HG03439 (cell line): ENCODE measurements around the gene CREM.
"Not testable (repeated sequence)": the region's sequence is repeated elsewhere in the genome, so short reads cannot be mapped to it uniquely, and the experiment has no call there.

Experiments used
- ATAC-seq: cut with Tn5 transposase; IDR thresholded peaks from one replicate; pipeline ENCODE4 v1.9.1; 2021; ENCODE audit warnings: mild to moderate bottlenecking, moderate library complexity; ENCODE audit not compliant: unreplicated experiment

The CREM gene

DNA sequence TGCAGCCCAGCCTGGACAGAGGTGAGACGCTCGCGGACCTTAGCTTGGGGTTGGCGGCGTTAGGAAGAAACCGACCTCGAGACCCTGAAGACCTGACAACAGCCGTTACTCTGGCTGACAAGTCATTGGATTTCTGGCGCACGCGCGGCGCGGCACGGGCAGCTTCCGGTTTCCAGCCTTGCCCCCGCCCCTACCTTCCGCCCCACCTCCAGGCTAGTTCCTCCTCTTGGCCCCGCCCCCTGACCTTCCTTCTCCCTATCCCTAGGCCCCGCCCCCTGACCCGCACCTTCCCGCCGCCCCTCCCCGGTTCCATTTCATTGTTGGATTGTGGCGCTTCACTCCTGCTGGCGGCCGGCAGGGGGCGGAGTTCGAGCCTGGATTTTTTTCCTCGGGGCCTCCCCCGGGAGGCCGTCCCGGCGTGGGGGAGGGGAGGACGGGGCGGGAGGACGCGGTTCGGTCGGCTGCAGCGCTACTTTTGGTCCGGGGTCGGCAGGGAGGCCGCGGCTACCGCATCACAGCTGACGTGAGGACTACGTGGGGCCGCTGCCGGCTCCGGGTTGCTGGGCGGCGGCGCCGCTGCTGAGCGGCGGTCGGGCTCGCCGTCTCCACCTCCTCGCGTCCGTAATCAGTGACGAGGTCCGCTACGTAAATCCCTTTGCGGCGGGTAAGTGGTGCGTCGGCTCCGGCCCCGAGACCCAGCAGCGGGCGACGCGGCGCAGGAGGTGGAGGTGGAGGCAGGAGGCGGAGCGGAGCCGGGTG is at the start of gene CREM:
TSS of gene CREM (plus strand) at position 317 of the 759 bp plus-strand sequence. CDS start 10,990 bp downstream, outside the sequence.
- ATAC-seq = peak; percentile 81

DNA sequence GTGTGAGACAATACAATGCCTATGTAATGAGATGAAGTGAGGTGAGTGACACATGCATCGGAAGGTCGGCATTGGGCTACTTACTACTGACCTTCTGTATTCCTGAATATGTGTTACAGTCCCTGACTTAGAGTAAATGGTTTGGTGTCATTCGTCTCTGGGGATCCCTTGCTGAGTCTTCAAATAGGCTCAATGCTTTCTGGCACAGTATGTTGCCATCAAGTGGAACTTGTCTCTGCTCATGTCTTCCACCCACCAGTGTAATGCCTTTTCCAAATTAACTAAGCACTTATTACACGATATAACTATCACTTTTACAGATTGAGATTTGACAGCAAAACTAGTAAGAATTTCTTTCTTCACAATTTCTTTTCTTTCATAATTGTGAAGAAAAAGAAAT is 47.4 kb upstream of the CREM start:
- ATAC-seq = no peak

DNA sequence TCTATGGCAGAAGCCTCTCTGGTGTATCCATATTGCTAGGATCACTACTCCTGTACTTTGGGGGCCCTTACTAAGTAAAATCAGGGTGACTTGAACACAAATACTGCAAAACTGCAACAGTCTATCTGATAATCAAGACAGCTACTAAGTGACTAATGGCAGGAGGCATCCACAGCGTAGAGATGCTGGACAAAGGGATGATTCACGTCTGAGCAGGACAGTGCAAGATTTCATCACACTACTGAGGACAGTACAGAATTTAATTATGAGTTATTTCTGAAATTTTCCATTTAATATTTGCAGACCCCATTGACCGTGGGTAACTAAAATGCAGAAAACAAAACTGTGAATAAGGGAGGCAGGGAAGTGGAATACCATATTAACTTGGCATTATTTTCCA is 46.9 kb upstream of the CREM start:
- ATAC-seq = no peak

DNA sequence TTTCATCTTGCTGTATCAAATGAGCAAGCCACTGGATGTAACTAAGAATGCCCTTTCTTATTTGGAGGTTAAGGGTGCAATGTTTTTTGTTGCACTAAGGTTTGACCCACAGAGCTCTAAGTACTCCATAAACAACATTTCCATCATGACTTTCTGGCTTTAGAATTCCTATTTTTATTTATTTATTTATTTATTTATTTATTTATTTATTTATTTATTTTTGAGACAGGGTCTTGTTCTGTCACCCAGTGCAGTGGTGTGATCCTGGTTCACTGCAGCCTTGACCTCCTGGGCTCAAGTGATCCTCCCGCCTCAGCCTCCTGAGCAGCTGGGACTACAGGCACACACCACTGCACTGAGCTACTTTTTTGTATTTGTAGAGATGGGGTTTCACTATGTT is 46.4 kb upstream of the CREM start:
- ATAC-seq = not testable (repeated sequence)

DNA sequence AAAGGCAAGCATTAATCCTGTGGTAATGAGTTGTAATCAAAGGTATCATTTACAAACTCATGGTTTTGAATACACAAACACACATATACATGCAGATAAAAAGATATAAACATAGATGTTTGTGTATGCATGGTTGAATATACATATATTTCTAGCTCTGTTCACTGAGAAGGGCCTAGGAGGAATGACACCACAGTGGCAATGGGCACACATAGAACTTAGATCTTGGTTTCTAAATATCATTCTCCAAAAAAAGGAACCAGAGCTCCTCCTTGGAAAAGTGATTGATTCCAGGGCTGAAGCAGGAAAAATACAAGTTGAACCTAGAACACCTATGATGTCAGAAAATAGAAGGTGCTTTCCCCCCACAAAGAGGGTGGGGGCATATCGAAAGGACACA is 43.4 kb upstream of the CREM start:
- no peak for ATAC-seq

DNA sequence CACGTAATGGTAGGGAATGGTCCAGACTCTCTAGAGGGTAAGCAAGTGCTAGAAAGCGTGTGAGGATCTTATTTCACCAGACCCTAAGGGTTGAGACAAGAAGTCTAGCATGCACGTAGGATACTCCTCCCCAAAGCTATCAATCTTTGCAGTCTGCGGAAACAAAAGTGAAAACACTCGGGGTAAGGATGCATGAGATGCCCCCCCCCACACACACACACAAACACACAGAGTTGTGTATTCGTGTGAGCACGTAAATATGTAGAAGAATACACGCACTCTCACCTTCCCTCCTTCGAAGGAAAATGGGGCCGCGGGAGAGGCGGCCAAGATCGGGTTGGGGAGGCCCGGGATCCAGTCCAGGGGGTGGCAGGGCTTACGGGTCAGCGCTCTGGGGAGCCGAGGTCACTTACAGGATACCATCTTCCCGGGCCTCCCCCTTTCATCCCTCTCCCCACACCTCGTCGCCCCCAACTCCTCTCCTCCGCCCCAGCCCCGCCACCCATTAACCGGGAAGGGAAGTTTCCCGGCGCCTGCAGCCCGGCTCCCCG is 37.0 kb upstream of the CREM start:
- ATAC-seq = peak; percentile 26

DNA sequence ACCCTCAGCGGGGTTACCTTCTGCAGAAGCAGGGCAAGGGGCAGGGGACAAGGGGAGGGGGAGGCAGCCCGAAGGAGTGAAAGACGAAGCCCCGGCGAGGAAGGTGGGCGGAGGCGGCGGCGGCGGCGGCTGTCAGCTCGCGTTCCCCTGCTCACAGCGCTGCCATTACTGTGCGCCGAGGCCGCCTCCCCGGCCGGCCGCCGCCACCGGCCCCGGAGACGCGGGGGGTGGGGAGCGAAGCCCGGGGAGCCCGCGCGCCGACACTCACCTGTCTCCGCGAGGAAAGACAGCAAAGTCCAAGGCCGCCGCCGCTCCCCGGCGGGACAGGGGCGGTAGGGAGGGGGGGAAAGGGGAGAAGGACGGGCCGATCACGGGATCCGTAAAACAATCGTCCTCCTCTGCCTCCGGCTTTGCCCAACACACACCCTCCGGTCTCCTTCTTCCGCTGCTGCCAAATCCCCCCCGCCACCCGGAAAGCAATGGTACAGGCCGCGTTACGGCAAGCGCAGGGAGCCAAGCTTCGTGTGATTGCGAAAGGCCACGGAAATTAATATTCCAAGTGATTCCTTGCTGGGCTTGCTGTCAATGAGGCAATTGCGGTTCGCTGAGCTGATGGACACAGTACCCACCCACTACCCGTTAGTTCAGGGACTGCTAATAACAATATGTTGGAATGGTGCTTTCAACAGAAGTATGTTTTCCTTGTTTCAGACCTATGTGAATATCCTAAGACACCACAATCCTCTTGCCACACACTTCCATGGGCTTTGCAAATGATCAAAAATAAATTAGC is 36.3 kb upstream of the CREM start, which contains the start of gene CUL2:
TSS of gene CUL2 (minus strand) at position 180 of the 793 bp plus-strand sequence. CDS start 19,024 bp downstream, outside the sequence.
- peak; percentile 92 for ATAC-seq

DNA sequence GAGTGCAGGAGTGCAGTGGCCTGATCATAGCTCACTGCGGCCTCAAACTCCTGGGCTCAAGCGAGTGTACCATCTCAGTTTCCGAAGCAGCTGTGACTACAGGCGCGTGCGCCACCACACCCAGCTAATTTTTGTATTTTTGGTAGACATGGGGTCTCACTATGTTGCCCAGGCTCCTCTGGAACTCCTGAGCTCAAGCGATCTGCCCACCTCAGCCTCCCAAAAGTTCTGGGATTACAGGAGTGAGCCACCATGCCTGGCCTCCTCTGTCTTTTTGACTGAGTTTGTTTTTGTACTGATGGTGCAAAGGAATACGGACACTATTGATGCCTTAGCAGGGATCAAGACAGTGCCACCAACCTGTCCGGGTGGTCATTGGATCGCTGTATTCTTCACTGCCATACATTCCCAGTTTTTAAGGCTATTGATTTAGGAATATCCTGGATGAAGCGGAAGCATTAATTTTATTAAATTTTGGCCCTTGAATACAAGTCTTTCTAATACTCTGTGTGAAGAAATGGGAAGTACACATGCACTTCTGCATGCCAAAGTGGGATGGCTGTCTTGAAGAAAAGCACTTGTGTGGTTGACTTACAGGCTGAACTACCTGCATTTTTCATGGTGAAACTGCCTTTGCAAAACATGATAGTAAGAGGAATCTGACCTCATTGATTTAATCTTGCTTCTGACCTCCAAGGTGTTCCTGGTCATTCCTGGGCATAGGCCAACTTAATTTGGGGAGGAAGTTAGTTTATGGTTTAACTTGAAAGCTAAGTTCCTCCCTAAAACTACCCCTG is 34.5 kb upstream of the CREM start:
- no peak for ATAC-seq

DNA sequence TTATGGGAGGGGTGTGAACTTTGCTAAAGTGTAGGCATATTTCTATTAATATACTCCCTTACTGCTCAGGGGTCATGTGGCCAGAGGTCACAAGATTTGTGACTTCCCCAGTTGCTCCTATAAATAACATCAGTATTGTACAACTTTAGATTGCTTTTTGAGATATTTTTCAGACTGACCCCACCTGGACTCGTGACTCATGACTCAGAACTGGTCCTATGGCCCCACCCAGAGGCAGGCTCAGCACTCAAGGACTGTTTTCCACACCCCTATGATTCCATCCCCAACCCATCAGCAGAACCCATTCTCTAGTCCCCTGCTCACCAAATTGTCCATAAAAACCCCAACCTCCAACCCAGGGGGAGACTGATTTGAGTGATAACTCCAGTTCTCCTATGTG is 33.8 kb upstream of the CREM start:
- ATAC-seq = no peak

DNA sequence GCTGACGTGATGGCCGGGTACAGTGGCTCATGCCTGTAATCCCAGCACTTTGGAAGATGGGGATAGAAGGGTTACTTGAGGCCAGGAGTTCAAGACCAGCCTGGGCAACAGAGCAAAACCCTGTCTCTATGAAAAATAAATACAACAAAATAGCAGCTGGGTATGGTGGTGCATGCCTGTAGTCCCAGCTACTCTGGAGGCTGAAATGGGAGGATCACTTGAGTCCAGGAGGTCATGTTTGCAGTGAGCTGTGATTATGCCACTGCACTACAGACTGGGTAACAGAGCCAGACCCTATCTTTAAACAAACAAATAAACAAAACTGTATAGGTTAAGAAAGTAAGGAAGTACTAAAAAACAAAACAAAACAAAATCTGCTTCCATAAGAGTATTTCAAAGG is 30.3 kb upstream of the CREM start:
- no peak for ATAC-seq

DNA sequence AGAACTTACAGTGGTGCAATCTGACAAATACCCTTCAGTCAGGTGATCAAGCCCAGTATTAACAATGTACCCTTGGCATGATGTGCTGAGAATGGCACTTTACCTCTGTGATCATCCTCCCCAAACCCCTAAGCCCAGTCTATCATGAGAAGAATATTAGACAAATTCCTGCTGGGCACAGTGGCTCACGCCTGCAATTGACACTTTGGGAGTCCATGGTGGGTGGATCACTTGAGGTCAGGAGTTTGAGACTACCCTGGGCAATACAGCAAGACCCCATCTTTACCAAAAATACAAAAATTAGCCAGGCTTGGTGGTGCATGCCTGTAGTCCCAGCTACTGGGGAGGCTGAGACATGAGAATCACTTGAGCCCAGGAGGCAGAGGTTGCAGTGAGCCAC is 29.1 kb upstream of the CREM start:
- no peak for ATAC-seq

DNA sequence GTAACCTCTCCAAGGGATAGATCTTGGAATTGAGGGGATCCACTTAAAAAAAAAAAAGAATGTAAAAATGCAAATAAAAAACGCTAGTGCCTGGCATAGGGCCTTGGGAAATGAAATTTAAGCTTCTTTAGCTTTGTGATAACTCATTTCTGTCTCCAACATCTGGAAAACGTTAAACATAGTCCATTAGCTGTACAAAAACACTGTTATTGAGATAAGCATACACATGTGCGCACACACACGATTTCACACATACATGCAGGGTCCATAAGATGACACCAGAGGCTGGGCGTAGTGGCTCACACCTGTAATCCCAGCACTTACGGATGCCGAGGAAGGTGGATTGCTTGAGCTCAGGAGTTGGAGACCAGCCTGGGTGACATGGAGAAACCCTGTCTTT is 22.8 kb upstream of the CREM start:
- ATAC-seq = no peak

DNA sequence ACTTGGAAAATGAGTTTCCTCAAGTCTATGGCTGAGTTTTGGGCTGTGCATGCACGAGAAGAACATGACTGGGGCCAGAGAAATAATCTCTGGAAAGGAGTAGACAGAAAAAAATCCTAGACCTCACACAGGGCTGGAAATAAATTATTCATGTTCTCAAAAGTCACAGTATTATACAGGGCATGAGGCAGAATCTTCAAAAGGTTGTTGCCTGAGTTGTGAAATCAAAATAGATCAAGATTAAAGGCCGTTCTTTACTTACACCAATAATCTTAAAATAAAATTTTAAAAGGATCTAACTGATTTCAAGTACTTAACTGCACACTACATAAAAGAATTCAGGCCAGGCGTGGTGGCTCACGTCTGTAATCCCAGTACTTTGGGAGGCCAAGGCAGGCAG is 14.1 kb upstream of the CREM start:
- ATAC-seq = no peak

DNA sequence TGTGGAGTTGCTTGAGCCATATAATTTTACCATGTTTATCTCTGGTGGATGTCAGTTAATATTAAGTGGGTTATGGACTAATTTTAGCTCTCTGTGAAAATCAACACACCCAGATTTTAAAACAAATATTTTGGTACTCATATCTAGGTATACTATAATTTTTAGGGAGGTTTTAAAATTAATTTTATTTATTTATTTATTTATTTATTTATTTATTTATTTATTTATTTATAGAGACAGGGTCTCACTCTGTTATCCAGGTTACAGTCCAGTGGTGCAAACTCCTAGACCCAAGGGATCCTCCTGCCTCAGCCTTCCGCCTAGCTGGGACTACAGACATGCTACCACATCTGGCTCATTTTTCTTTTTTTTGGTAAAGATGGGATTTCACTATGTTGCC is 7.3 kb upstream of the CREM start:
- no peak for ATAC-seq

DNA sequence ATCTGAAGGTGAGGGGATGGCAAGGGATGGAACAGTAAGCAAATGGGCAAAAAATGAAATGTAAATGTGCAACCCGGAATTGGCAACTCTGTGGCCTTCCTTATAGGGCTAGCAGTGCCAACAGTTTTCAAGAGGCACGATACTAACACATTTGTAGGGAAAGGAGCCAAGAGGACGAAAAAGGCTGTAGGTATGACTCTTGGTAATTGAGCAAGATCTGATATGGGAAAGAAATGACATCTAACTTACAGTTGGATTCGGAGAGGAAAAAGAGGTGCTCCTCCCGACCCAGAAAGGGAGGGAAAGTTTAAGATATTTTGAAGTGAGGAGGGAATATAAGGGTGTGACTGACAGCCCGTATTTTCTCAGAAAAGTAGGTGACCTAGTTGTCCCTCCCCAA is 2.1 kb upstream of the CREM start:
- ATAC-seq = no peak

DNA sequence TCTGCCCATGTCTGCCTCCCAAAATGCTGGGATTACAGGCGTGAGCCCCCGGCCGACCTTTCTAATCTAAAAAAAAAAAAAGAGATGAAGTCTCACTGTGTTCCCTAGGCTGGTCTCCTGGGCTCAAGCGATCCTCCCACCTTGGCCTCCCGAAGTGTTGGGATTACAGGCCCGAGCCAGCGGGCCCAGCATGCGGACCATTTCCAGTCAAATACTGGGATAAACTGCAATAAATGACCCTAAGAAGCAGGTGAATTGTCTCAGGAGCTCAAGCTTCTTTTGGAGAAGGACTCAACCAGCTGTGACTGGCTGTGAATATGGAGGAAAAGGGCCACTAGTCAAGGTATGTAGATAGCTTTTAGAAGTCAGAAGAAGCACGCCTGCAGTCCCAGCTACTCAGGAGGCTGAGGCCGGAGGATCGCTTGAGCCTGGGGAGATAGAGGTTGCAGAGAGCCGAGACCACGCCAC is 550 bp upstream of the CREM start:
- ATAC-seq = no peak

DNA sequence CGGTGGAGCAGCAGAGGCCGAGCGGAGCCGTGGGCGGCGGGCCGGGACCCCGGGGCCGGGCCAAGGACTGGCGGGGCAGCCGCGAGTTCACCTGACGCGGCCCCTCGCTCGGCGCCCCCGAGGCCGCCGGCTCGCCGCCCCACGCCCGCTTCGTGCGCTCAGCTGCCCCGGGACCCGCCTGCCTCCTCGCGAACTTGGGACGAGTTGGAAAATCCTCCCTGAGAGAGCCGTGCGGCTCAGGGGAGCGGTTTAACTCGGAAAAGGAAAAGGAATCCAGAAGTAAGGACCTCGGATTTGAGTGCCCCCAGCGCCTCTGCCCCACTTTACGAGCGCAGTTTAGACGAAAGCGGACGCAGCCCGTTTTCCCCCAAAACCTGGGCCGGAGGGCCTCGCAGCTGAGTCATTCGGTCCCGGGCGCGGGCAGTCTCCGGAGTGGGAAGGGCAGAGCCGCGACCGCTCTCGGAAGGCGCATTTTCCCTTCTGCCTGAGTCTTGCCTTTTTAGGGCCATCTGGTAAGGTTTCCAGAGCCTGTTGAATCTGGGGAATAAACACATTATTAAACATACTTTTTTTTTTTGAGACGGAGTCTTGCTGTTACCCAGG is 744 bp downstream of the CREM start:
- peak; percentile 14 for ATAC-seq

DNA sequence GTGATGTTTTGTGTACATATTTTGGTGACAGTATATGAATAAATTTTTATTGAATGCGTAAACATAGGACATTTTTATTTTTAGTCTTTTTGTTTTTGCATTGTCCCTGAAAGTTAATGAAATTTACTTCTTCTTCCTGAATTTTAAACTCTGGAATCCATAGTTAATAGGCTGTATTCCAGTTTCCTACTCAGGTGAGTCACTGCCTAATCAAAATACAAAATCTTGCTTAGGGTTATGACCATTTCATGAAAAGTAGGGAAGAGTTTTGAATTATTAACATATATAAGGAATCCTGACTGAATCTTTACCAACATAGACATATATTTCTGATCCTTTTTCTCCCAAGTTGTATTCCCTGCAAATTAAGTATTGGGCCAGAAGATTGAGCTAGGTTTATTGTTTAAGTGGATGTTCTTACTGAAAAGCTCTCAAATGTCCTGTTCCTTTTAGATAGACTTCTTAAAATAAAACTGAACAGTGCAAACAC is 2.6 kb downstream of the CREM start:
- no peak for ATAC-seq

DNA sequence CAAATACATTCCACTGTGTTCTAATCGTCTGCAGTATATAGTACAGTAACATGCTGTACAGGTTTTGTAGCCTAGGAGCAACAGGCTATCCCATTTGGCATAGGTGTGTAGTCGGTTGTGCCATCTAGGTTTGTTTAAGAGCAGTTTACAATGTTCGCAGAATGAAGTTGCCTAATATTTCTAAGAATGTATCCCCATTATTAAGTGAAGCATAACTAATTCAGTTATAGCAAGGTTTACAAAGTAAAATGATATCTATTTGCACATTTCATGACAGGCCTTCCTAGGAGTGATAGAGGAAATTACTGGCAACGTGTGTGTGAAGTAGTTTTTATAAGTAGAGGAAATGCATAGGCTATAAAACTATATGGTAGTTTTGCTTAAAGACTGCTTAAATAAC is 4.0 kb downstream of the CREM start:
- ATAC-seq = no peak

DNA sequence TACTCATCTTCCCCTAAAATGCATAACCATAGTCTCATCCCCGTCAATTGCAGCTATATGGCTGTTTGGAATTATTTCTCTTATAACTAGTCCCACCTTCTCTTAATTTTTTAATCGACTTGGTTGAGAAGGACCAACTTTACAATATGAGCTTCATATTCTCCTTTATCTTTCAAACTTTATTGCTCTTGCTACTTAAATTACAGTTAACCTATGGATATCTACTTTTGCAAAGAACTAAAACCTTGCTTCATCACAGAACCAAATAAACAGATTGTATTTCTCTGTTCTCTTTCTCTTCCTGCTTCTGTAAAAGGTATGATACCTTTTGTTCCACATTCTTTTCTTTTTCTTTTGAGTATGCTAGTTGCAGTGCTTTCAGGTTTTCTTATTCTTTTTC is 6.1 kb downstream of the CREM start:
- no peak for ATAC-seq
